Measurements from ENCODE around the gene CEP72. TPM values are rescaled to one million over a fixed set of nuclear protein-coding genes. Genes with fewer than 3 reads are reported as not detected.

The CEP72 gene
- total RNA-seq, 3 donors from 2014 or later: 1.9 to 10.5 (median 4.3) TPM

DNA sequence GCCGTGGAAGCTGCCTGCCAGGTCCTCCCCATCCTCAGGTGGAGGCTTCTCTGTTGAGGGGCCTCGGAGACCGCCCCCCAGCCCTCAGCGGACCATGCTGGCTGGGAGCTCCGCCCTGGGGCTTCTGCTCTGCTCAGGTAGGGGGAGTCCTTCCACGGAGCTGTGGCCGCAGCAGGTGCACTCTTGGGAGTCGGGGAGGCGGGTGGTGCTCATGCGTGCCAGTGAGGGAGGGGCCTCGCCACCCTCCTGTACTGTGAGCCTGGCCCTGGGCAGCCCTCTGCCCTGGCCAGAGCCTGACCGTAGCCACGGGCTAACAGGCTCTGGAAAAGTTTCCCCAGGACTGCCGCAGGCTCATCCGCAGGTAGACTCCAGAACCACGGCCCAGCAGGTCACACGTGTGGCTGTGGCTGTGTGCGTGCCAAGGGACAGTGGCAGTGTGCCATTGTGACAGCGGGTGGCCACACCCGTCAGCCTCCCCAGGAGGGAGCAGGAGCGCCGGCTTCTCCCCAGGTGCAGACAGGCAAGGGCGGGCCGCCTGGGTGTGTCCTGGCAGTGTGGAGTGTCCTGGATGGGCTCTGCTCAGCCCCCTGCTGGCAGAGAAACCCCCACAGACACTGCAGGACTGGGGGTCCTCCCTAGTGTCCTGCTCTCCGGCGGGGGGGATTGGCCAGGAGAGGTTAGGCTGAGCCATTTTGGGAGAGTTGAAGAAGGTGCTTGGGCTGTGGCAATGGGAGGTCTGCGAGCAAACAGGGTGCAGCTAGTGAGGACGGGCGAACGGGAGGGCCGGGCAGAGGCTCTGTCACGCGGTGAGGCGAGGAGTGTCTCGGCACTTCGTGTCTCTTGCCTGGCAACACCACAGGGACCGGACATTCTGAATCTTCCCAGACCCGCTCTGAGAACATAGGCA, 51.5 kb downstream of the CEP72 start:
- H3K4me1 ChIP-seq: no peaks in the 10 kb centered on the region
- H3K36me3 ChIP-seq: no peaks in the 10 kb centered on the region
- intact Hi-C loops (cut with DNase I; ENCODE audit: low total_unique reads): no loop called here
- no peaks in the 10 kb centered on the region for H3K27me3 ChIP-seq
- peak overlapping the region in 1 of 3 donors; percentile 15 for H3K4me3 ChIP-seq
- DNase-seq (ENCODE audit: low spot score in 2 of 2): peak in 1 of 2 donors; percentile 46
- H3K9me3 ChIP-seq: no peaks in the 10 kb centered on the region
- no peak overlapping the region for H3K27ac ChIP-seq
- TF ChIP-seq POLR2A (IDR thresholded peaks at IDR 0.05) (no peak), POLR2AphosphoS5 (IDR thresholded peaks at IDR 0.05) (no peak)
- TF ChIP-seq, protein P1, sequence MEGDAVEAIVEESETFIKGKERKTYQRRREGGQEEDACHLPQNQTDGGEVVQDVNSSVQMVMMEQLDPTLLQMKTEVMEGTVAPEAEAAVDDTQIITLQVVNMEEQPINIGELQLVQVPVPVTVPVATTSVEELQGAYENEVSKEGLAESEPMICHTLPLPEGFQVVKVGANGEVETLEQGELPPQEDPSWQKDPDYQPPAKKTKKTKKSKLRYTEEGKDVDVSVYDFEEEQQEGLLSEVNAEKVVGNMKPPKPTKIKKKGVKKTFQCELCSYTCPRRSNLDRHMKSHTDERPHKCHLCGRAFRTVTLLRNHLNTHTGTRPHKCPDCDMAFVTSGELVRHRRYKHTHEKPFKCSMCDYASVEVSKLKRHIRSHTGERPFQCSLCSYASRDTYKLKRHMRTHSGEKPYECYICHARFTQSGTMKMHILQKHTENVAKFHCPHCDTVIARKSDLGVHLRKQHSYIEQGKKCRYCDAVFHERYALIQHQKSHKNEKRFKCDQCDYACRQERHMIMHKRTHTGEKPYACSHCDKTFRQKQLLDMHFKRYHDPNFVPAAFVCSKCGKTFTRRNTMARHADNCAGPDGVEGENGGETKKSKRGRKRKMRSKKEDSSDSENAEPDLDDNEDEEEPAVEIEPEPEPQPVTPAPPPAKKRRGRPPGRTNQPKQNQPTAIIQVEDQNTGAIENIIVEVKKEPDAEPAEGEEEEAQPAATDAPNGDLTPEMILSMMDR (IDR thresholded peaks at IDR 0.05): no peak

DNA sequence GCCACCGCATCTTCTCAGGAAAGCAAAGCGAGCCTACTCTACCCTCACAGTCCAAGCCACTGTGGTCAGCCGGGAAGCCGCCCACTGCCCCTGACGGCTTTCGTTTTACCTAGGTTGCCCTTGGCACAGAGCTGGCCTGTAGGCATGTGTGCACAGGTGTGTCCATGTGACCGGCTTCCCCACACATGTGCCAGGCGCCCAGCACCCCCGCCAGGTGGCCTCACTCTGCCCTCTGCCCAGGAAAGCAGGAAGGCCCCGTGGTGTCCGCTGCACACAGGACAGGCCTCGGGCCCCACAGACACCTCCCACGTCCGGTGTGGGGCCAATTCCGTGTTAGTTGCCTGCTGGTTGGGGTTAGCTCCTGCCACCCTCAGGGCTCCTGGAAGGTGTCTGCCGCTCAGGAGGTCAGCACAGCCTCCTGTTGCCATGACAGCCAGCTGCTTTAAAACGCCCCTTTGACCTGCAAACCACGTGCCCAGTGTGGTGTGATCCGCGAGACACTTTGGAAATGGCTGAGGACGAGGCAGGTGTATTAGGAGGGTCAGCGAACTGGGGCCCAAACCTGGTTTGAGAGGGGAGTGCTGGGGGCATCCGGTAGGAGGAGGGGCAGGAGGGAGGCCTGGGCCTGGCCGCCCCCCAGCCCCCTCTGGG, 52.3 kb downstream of the CEP72 start:
- no peak for TF ChIP-seq POLR2AphosphoS5 (IDR thresholded peaks at IDR 0.05)
- no peak for TF ChIP-seq POLR2A (IDR thresholded peaks at IDR 0.05)
- TF ChIP-seq, protein P1 (IDR thresholded peaks at IDR 0.05): no peak
- H3K4me3 ChIP-seq: peak overlapping the region in 1 of 3 donors; percentile 15
- H3K27ac ChIP-seq: no peak overlapping the region
- no peaks in the 10 kb centered on the region for H3K27me3 ChIP-seq
- H3K9me3 ChIP-seq: no peaks in the 10 kb centered on the region
- H3K36me3 ChIP-seq: no peaks in the 10 kb centered on the region
- intact Hi-C loops (cut with DNase I; ENCODE audit: low total_unique reads): no loop called here
- no peaks in the 10 kb centered on the region for H3K4me1 ChIP-seq
- DNase-seq (ENCODE audit: low spot score in 2 of 2): peak; percentile 31 to 43

GRCh38 chr5:664994-665360, 52.8 kb downstream of the CEP72 start:
- Histone ChIP-seq H3K9me3 (no peaks in the 10 kb centered on the region), H3K4me3 (no peak overlapping the region), H3K27me3 (no peaks in the 10 kb centered on the region), H3K27ac (no peak overlapping the region), H3K36me3 (no peaks in the 10 kb centered on the region), H3K4me1 (no peaks in the 10 kb centered on the region)
- intact Hi-C loops (cut with DNase I; ENCODE audit: low total_unique reads): no loop called here
- peak in 1 of 2 donors; percentile 37 for DNase-seq (ENCODE audit: low spot score in 2 of 2)
- TF ChIP-seq, protein P1 (IDR thresholded peaks at IDR 0.05): no peak
- TF ChIP-seq POLR2AphosphoS5 (IDR thresholded peaks at IDR 0.05): no peak
- TF ChIP-seq POLR2A (IDR thresholded peaks at IDR 0.05): no peak

DNA sequence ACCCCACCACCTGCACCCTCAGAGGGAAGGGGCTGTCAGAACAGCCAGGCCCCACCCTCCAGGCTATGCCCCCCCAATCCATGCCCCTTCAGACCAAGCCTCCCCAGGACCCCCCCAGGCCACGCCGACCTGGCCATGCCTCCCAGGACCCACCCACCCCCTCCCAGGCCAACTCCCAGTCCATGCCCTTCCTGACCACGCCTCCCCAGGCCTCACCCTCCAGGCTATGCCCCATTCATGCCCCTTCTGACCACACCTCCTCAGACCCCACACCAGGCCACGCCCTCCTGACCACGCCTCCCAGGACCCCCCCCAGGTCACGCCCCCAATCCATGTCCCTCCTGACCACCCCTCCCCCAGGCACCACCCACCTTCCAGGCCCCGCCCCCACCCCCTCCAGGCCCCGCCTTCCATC, 53.4 kb downstream of the CEP72 start:
- Histone ChIP-seq H3K4me1 (no peaks in the 10 kb centered on the region), H3K27ac (no peak overlapping the region), H3K36me3 (no peaks in the 10 kb centered on the region), H3K4me3 (no peak overlapping the region), H3K27me3 (no peaks in the 10 kb centered on the region), H3K9me3 (no peaks in the 10 kb centered on the region)
- intact Hi-C loops (cut with DNase I; ENCODE audit: low total_unique reads): no loop called here
- peak in 1 of 2 donors; percentile 38 for DNase-seq (ENCODE audit: low spot score in 2 of 2)
- TF ChIP-seq POLR2AphosphoS5 (IDR thresholded peaks at IDR 0.05) (no peak), POLR2A (IDR thresholded peaks at IDR 0.05) (no peak)
- TF ChIP-seq, protein P1 (IDR thresholded peaks at IDR 0.05): no peak

Measured in breast epithelium (tissue), 4 donors.